HG03354 (cell line): ENCODE results near the gene PINLYP.

Experiments
- ATAC-seq: cut with Tn5 transposase; IDR thresholded peaks from one replicate; pipeline ENCODE4 v1.9.1; 2021; ENCODE audit warnings: mild to moderate bottlenecking; ENCODE audit not compliant: unreplicated experiment, poor library complexity, severe bottlenecking

The PINLYP gene

GRCh38 chr19:43623889-43624670 lies 48.5 kb downstream of the PINLYP start:
- no peak for ATAC-seq

GRCh38 chr19:43624933-43625332 lies 49.3 kb downstream of the PINLYP start:
- ATAC-seq = no peak

- ATAC-seq = no peak
These were observed 50.4 kb downstream of the PINLYP start for GRCh38 chr19:43625918-43626579.

GRCh38 chr19:43626838-43627237 lies 51.2 kb downstream of the PINLYP start:
- ATAC-seq = no peak

- no peak for ATAC-seq
These were observed 53.2 kb downstream of the PINLYP start for GRCh38 chr19:43628646-43629326.

GRCh38 chr19:43631491-43631890 lies 55.9 kb downstream of the PINLYP start:
- no peak for ATAC-seq
